ENCODE results near the gene PIPOX. TPM values are rescaled to one million over a fixed set of nuclear protein-coding genes. Genes with fewer than 3 reads are reported as not detected.
A peak's percentile ranks its signal among the peaks of the same experiment; 100 is the strongest.

PIPOX gene
- total RNA-seq, 1 donor from 2014 or later = 1.0 TPM

- H3K36me3 ChIP-seq (ENCODE audit: control insufficient read depth in 3 of 3, insufficient read depth in 3 of 3, low read length in 3 of 3) = no peaks in the 10 kb centered on the region
- no peak overlapping the region for H3K9ac ChIP-seq (ENCODE audit: low read depth in 1 of 3, low read length in 3 of 3)
- no peak overlapping the region for H3K27ac ChIP-seq (ENCODE audit: low read depth, low read length)
- no peaks in the 10 kb centered on the region for H3K9me3 ChIP-seq (ENCODE audit: control insufficient read depth in 3 of 3, low read length in 3 of 3)
- peaks cover 29 to 67% (median 49%) of the 10 kb centered on the region in 3 donors for H3K27me3 ChIP-seq (ENCODE audit: control insufficient read depth in 3 of 3, insufficient read depth in 3 of 3, low read length in 3 of 3)
- H3K4me1 ChIP-seq (ENCODE audit: control insufficient read depth in 3 of 3, insufficient read depth in 3 of 3, low read length in 3 of 3) = peaks cover 0 to 4% (median 0%) of the 10 kb centered on the region in 3 donors
- no peak overlapping the region for H3K4me3 ChIP-seq (ENCODE audit: low read length in 3 of 3)
These were observed 24.0 kb upstream of the PIPOX start for GRCh38 chr17:29018788-29019474.

GRCh38 chr17:29019475-29020181 is 23.3 kb upstream of the PIPOX start:
- Histone ChIP-seq H3K4me3 (ENCODE audit: low read length in 3 of 3) (peak overlapping the region in 1 of 3 donors; percentile 13), H3K36me3 (ENCODE audit: control insufficient read depth in 3 of 3, insufficient read depth in 3 of 3, low read length in 3 of 3) (no peaks in the 10 kb centered on the region), H3K27me3 (ENCODE audit: control insufficient read depth in 3 of 3, insufficient read depth in 3 of 3, low read length in 3 of 3) (peaks cover 36 to 70% (median 49%) of the 10 kb centered on the region in 3 donors)

GRCh38 chr17:29020576-29020975 is 22.4 kb upstream of the PIPOX start:
- peaks cover 37 to 66% (median 52%) of the 10 kb centered on the region in 3 donors for H3K27me3 ChIP-seq (ENCODE audit: control insufficient read depth in 3 of 3, insufficient read depth in 3 of 3, low read length in 3 of 3)

More at GRCh38 chr17:29019475-29020181, 23.3 kb upstream of the PIPOX start:
- H3K27ac ChIP-seq (ENCODE audit: low read depth, low read length) = no peak overlapping the region
- no peak overlapping the region for H3K9ac ChIP-seq (ENCODE audit: low read depth in 1 of 3, low read length in 3 of 3)
- H3K9me3 ChIP-seq (ENCODE audit: control insufficient read depth in 3 of 3, low read length in 3 of 3) = no peaks in the 10 kb centered on the region
- peaks cover 0 to 4% (median 0%) of the 10 kb centered on the region in 3 donors for H3K4me1 ChIP-seq (ENCODE audit: control insufficient read depth in 3 of 3, insufficient read depth in 3 of 3, low read length in 3 of 3)

GRCh38 chr17:29021226-29021625 is 21.7 kb upstream of the PIPOX start:
- Histone ChIP-seq H3K9me3 (ENCODE audit: control insufficient read depth in 3 of 3, low read length in 3 of 3) (no peaks in the 10 kb centered on the region), H3K4me3 (ENCODE audit: low read length in 3 of 3) (no peak overlapping the region), H3K27me3 (ENCODE audit: control insufficient read depth in 3 of 3, insufficient read depth in 3 of 3, low read length in 3 of 3) (peaks cover 39 to 70% (median 52%) of the 10 kb centered on the region in 3 donors), H3K9ac (ENCODE audit: low read depth in 1 of 3, low read length in 3 of 3) (no peak overlapping the region), H3K27ac (ENCODE audit: low read depth, low read length) (no peak overlapping the region), H3K4me1 (ENCODE audit: control insufficient read depth in 3 of 3, insufficient read depth in 3 of 3, low read length in 3 of 3) (peaks cover 0 to 4% (median 0%) of the 10 kb centered on the region in 3 donors), H3K36me3 (ENCODE audit: control insufficient read depth in 3 of 3, insufficient read depth in 3 of 3, low read length in 3 of 3) (no peaks in the 10 kb centered on the region)

More at GRCh38 chr17:29020576-29020975, 22.4 kb upstream of the PIPOX start:
- Histone ChIP-seq H3K9me3 (ENCODE audit: control insufficient read depth in 3 of 3, low read length in 3 of 3) (no peaks in the 10 kb centered on the region), H3K36me3 (ENCODE audit: control insufficient read depth in 3 of 3, insufficient read depth in 3 of 3, low read length in 3 of 3) (no peaks in the 10 kb centered on the region), H3K27ac (ENCODE audit: low read depth, low read length) (no peak overlapping the region), H3K4me1 (ENCODE audit: control insufficient read depth in 3 of 3, insufficient read depth in 3 of 3, low read length in 3 of 3) (peaks cover 0 to 4% (median 0%) of the 10 kb centered on the region in 3 donors), H3K4me3 (ENCODE audit: low read length in 3 of 3) (no peak overlapping the region), H3K9ac (ENCODE audit: low read depth in 1 of 3, low read length in 3 of 3) (no peak overlapping the region)

- Histone ChIP-seq H3K27ac (ENCODE audit: low read depth, low read length) (no peak overlapping the region), H3K27me3 (ENCODE audit: control insufficient read depth in 3 of 3, insufficient read depth in 3 of 3, low read length in 3 of 3) (peaks cover 39 to 68% (median 49%) of the 10 kb centered on the region in 3 donors), H3K9me3 (ENCODE audit: control insufficient read depth in 3 of 3, low read length in 3 of 3) (no peaks in the 10 kb centered on the region), H3K9ac (ENCODE audit: low read depth in 1 of 3, low read length in 3 of 3) (no peak overlapping the region), H3K36me3 (ENCODE audit: control insufficient read depth in 3 of 3, insufficient read depth in 3 of 3, low read length in 3 of 3) (no peaks in the 10 kb centered on the region), H3K4me1 (ENCODE audit: control insufficient read depth in 3 of 3, insufficient read depth in 3 of 3, low read length in 3 of 3) (peaks cover 0 to 4% (median 0%) of the 10 kb centered on the region in 3 donors), H3K4me3 (ENCODE audit: low read length in 3 of 3) (no peak overlapping the region)
These were observed 20.9 kb upstream of the PIPOX start for GRCh38 chr17:29022074-29022473.

- H3K27ac ChIP-seq (ENCODE audit: low read depth, low read length) = no peak overlapping the region
- H3K27me3 ChIP-seq (ENCODE audit: control insufficient read depth in 3 of 3, insufficient read depth in 3 of 3, low read length in 3 of 3) = peaks cover 20 to 55% (median 32%) of the 10 kb centered on the region in 3 donors
- H3K4me1 ChIP-seq (ENCODE audit: control insufficient read depth in 3 of 3, insufficient read depth in 3 of 3, low read length in 3 of 3) = peaks cover 0 to 3% (median 0%) of the 10 kb centered on the region in 3 donors
- no peak overlapping the region for H3K9ac ChIP-seq (ENCODE audit: low read depth in 1 of 3, low read length in 3 of 3)
- no peak overlapping the region for H3K4me3 ChIP-seq (ENCODE audit: low read length in 3 of 3)
- H3K36me3 ChIP-seq (ENCODE audit: control insufficient read depth in 3 of 3, insufficient read depth in 3 of 3, low read length in 3 of 3) = no peaks in the 10 kb centered on the region
- H3K9me3 ChIP-seq (ENCODE audit: control insufficient read depth in 3 of 3, low read length in 3 of 3) = no peaks in the 10 kb centered on the region
These were observed 18.5 kb upstream of the PIPOX start for GRCh38 chr17:29024316-29024952.

GRCh38 chr17:29031488-29031887 is 11.5 kb upstream of the PIPOX start:
- Histone ChIP-seq H3K9me3 (ENCODE audit: control insufficient read depth in 3 of 3, low read length in 3 of 3) (peaks cover 0 to 2% (median 2%) of the 10 kb centered on the region in 3 donors), H3K4me3 (ENCODE audit: low read length in 3 of 3) (no peak overlapping the region), H3K27me3 (ENCODE audit: control insufficient read depth in 3 of 3, insufficient read depth in 3 of 3, low read length in 3 of 3) (peaks cover 10 to 35% (median 21%) of the 10 kb centered on the region in 3 donors), H3K4me1 (ENCODE audit: control insufficient read depth in 3 of 3, insufficient read depth in 3 of 3, low read length in 3 of 3) (no peaks in the 10 kb centered on the region), H3K9ac (ENCODE audit: low read depth in 1 of 3, low read length in 3 of 3) (no peak overlapping the region), H3K27ac (ENCODE audit: low read depth, low read length) (no peak overlapping the region), H3K36me3 (ENCODE audit: control insufficient read depth in 3 of 3, insufficient read depth in 3 of 3, low read length in 3 of 3) (no peaks in the 10 kb centered on the region)

- no peak overlapping the region for H3K4me3 ChIP-seq (ENCODE audit: low read length in 3 of 3)
- H3K9ac ChIP-seq (ENCODE audit: low read depth in 1 of 3, low read length in 3 of 3) = no peak overlapping the region
- H3K27me3 ChIP-seq (ENCODE audit: control insufficient read depth in 3 of 3, insufficient read depth in 3 of 3, low read length in 3 of 3) = peaks cover 11 to 33% (median 23%) of the 10 kb centered on the region in 3 donors
- no peaks in the 10 kb centered on the region for H3K36me3 ChIP-seq (ENCODE audit: control insufficient read depth in 3 of 3, insufficient read depth in 3 of 3, low read length in 3 of 3)
- H3K9me3 ChIP-seq (ENCODE audit: control insufficient read depth in 3 of 3, low read length in 3 of 3) = peaks cover 0 to 2% (median 2%) of the 10 kb centered on the region in 3 donors
- no peaks in the 10 kb centered on the region for H3K4me1 ChIP-seq (ENCODE audit: control insufficient read depth in 3 of 3, insufficient read depth in 3 of 3, low read length in 3 of 3)
- no peak overlapping the region for H3K27ac ChIP-seq (ENCODE audit: low read depth, low read length)
These were observed 10.7 kb upstream of the PIPOX start for GRCh38 chr17:29032013-29032856.

GRCh38 chr17:29032857-29033197 is 10.1 kb upstream of the PIPOX start:
- no peak overlapping the region for H3K9ac ChIP-seq (ENCODE audit: low read depth in 1 of 3, low read length in 3 of 3)
- H3K4me3 ChIP-seq (ENCODE audit: low read length in 3 of 3) = no peak overlapping the region
- peaks cover 17 to 35% (median 29%) of the 10 kb centered on the region in 3 donors for H3K27me3 ChIP-seq (ENCODE audit: control insufficient read depth in 3 of 3, insufficient read depth in 3 of 3, low read length in 3 of 3)
- H3K4me1 ChIP-seq (ENCODE audit: control insufficient read depth in 3 of 3, insufficient read depth in 3 of 3, low read length in 3 of 3) = no peaks in the 10 kb centered on the region
- peaks cover 0 to 2% (median 2%) of the 10 kb centered on the region in 3 donors for H3K9me3 ChIP-seq (ENCODE audit: control insufficient read depth in 3 of 3, low read length in 3 of 3)
- no peak overlapping the region for H3K27ac ChIP-seq (ENCODE audit: low read depth, low read length)
- no peaks in the 10 kb centered on the region for H3K36me3 ChIP-seq (ENCODE audit: control insufficient read depth in 3 of 3, insufficient read depth in 3 of 3, low read length in 3 of 3)

Measured in skeletal muscle tissue (tissue), 4 donors.